GM23338 (cell line): ENCODE measurements around the gene GOLGA2. TPM values are rescaled to one million over a fixed set of nuclear protein-coding genes. Genes with fewer than 3 reads are reported as not detected.

Experiments used
- ATAC-seq: fragments of 200-7000 bp; cut with Tn5 transposase; 3 replicates; pipeline ENCODE4 v1.9.1; 2020
- DNase-seq: peaks from one replicate; pipeline ENCODE4 v3.0.0-alpha.2; 2015; ENCODE audit warnings: low spot score
- H2AFZ ChIP-seq: fragments of 200-600 bp; sonication (generic); 2 replicates; pipeline ENCODE4 v1.8.0; 2016; ENCODE audit warnings: antibody characterized with exemption, mild to moderate bottlenecking, moderate library complexity
- H3F3A ChIP-seq: fragments of 200-600 bp; sonication (generic); replicated peaks from 2 replicates; pipeline ENCODE4 v1.8.0; 2017; ENCODE audit warnings: antibody characterized with exemption, mixed run types, low read depth
- H3K27ac ChIP-seq: fragments of 200-600 bp; sonication (generic); 2 replicates; pipeline ENCODE4 v1.6.1; 2016; ENCODE audit warnings: low read depth
- H3K27me3 ChIP-seq: fragments of 200-600 bp; sonication (generic); 2 replicates; pipeline ENCODE4 v1.8.0; 2016; ENCODE audit warnings: mild to moderate bottlenecking, mixed run types, moderate library complexity; ENCODE audit not compliant: insufficient read depth
- H3K36me3 ChIP-seq: fragments of 200-600 bp; sonication (generic); 2 replicates; pipeline ENCODE4 v1.8.0; 2016; ENCODE audit warnings: mild to moderate bottlenecking; ENCODE audit not compliant: insufficient read depth
- H3K4me1 ChIP-seq: fragments of 200-600 bp; sonication (generic); 2 replicates; pipeline ENCODE4 v1.8.0; 2016; ENCODE audit warnings: mild to moderate bottlenecking, moderate library complexity; ENCODE audit not compliant: insufficient read depth
- H3K4me2 ChIP-seq: fragments of 200-600 bp; sonication (generic); 2 replicates; pipeline ENCODE4 v1.7.1; 2017; ENCODE audit warnings: mixed run types
- H3K4me3 ChIP-seq: fragments of 200-600 bp; sonication (generic); 2 replicates; pipeline ENCODE4 v1.6.1; 2016; ENCODE audit warnings: mixed run types
- H3K79me2 ChIP-seq: fragments of 200-600 bp; sonication (generic); replicated peaks from 2 replicates; pipeline ENCODE4 v1.8.0; 2017; ENCODE audit warnings: mild to moderate bottlenecking; ENCODE audit not compliant: insufficient read depth
- H3K9me2 ChIP-seq: fragments of 200-600 bp; sonication (generic); 2 replicates; pipeline ENCODE4 v1.8.0; 2017; ENCODE audit not compliant: insufficient read depth
- H4K20me1 ChIP-seq: fragments of 200-600 bp; sonication (generic); replicated peaks from 2 replicates; pipeline ENCODE4 v1.8.0; 2017; ENCODE audit warnings: mild to moderate bottlenecking; ENCODE audit not compliant: insufficient read depth
- H3K27ac Mint-ChIP-seq: 2 replicates; pipeline ENCODE4 v1.8.0; 2020; ENCODE audit warnings: inconsistent platforms, mild to moderate bottlenecking, moderate library complexity, mixed read lengths
- H3K27me3 Mint-ChIP-seq: 3 replicates; pipeline ENCODE4 v1.8.0; 2022; ENCODE audit warnings: low read depth, mild to moderate bottlenecking, moderate library complexity, mixed read lengths, inconsistent platforms; ENCODE audit not compliant: insufficient read depth, poor library complexity
- H3K36me3 Mint-ChIP-seq: 3 replicates; pipeline ENCODE4 v1.8.0; 2021; ENCODE audit warnings: low read depth, mild to moderate bottlenecking, inconsistent platforms, moderate library complexity, mixed read lengths
- H3K4me1 Mint-ChIP-seq: 3 replicates; pipeline ENCODE4 v1.8.0; 2020; ENCODE audit warnings: mild to moderate bottlenecking, inconsistent platforms, mixed read lengths
- H3K4me3 Mint-ChIP-seq: 3 replicates; pipeline ENCODE4 v1.8.0; 2021; ENCODE audit warnings: moderate library complexity, mild to moderate bottlenecking, inconsistent platforms, mixed read lengths
- H3K9me3 Mint-ChIP-seq: 3 replicates; pipeline ENCODE4 v1.8.0; 2020; ENCODE audit warnings: moderate library complexity, mild to moderate bottlenecking, inconsistent platforms, mixed read lengths
- CREB1 ChIP-seq: fragments of 250-450 bp; sonication (Bioruptor Pico); IDR thresholded peaks from 2 replicates; pipeline ENCODE4 v1.5.0; 2020; ENCODE audit warnings: low read depth, mild to moderate bottlenecking, moderate library complexity
- CTCF ChIP-seq, 2 experiments: fragments of 200-600 bp in 1 of 2; sonication (generic) in 1 of 2; conservative IDR thresholded peaks; 2 replicates each; pipeline versions ENCODE4 v1.5.1 to v1.6.1; 2016 to 2017; ENCODE audit warnings: antibody characterized with exemption in 2 of 2, low read depth in 2 of 2, mild to moderate bottlenecking in 2 of 2, moderate library complexity in 1 of 2
- ETS1 ChIP-seq: IDR thresholded peaks from 2 replicates; pipeline ENCODE4 v1.6.1; 2016; ENCODE audit warnings: antibody characterized with exemption
- EZH2 ChIP-seq: fragments of 200-600 bp; sonication (generic); IDR thresholded peaks from one replicate; pipeline ENCODE4 v1.8.0; 2017; ENCODE audit warnings: antibody characterized with exemption, mild to moderate bottlenecking, low read depth; ENCODE audit not compliant: unreplicated experiment
- EZH2phosphoT487 ChIP-seq: fragments of 200-600 bp; sonication (generic); IDR thresholded peaks from one replicate; pipeline ENCODE4 v1.8.1; 2018; ENCODE audit warnings: antibody characterized with exemption; ENCODE audit not compliant: unreplicated experiment
- JUNB ChIP-seq: IDR thresholded peaks from one replicate; pipeline ENCODE4 v1.6.1; 2016; ENCODE audit warnings: antibody characterized with exemption; ENCODE audit not compliant: unreplicated experiment
- POLR2AphosphoS5 ChIP-seq: IDR thresholded peaks from 2 replicates; pipeline ENCODE4 v1.6.1; 2016; ENCODE audit warnings: antibody characterized with exemption, low read depth
- ZNF114 ChIP-seq: fragments of 250-450 bp; sonication (Bioruptor Pico); IDR thresholded peaks from 2 replicates; pipeline ENCODE4 v1.5.0; 2020; ENCODE audit warnings: mild to moderate bottlenecking, moderate library complexity
- ZNF462 ChIP-seq: fragments of 250-450 bp; sonication (Bioruptor Pico); IDR thresholded peaks from 2 replicates; pipeline ENCODE4 v1.5.0; 2020; ENCODE audit warnings: mild to moderate bottlenecking, moderate library complexity
- polyA plus RNA-seq: library from polyadenylated mRNA; unstranded; fragments of >200 nt; fragmentation: Nextera tagmentation; extraction: Ambion mirVana; gene quantifications from 2 replicates; pipeline ENCODE4 v1.2.1, GENCODE V29; 2016
- total RNA-seq: library from RNA; depleted of rRNA; stranded (reverse); fragments of >200 nt; shearing (Covaris generic); gene quantifications from 2 replicates; pipeline ENCODE4 v1.2.3, GENCODE V29; 2014

Gene GOLGA2
- total and polyA plus RNA-seq, 2 experiments from 2014 or later = 32.6 to 48.4 TPM

- TF ChIP-seq EZH2 = no peak
- TF ChIP-seq POLR2AphosphoS5 = no peak
- TF ChIP-seq ETS1 = no peak
- H3K36me3 ChIP-seq = peaks cover 13% of the 10 kb centered on the region; the same call in 1 of the 2 replicates
- H2AFZ ChIP-seq = no peak overlapping the region
- H3K9me2 ChIP-seq = no peaks in the 10 kb centered on the region
- Mint-ChIP-seq H3K4me3 (no peak overlapping the region), H3K36me3 (peaks cover 48% of the 10 kb centered on the region), H3K4me1 (no peaks in the 10 kb centered on the region; the same call in 2 of the 3 replicates), H3K9me3 (no peaks in the 10 kb centered on the region), H3K27ac (no peak overlapping the region), H3K27me3 (peaks cover 8% of the 10 kb centered on the region)
- H3K79me2 ChIP-seq = no peaks in the 10 kb centered on the region
- H4K20me1 ChIP-seq = no peaks in the 10 kb centered on the region
- H3K27ac ChIP-seq = no peak overlapping the region
- no peaks in the 10 kb centered on the region for H3F3A ChIP-seq
- DNase-seq (no peak), ATAC-seq (no peak)
- no peaks in the 10 kb centered on the region for H3K27me3 ChIP-seq
- no peak overlapping the region for H3K4me3 ChIP-seq
- no peaks in the 10 kb centered on the region for H3K4me1 ChIP-seq
- no peak overlapping the region for H3K4me2 ChIP-seq
Measured at GRCh38 chr9:128309551-128309950, 33.7 kb upstream of the GOLGA2 start.

DNA sequence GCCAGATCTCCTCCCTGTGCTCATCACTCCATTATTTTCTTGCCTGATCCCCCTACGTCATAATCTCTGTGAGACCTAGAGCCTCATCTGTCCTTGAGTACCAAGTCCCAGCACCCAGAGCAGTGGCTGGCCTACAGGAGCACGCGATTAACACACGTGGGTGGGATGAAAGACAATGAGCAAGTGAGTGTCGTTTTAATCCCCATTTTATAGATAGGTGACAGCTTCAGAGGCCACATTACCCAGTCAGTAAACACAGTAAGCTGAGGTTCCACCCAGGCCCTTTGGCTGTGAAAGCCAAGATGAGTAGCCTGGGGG lies 29.1 kb upstream of the GOLGA2 start:
- Mint-ChIP-seq H3K27me3 (peaks cover 8% of the 10 kb centered on the region), H3K4me3 (no peak overlapping the region), H3K4me1 (no peaks in the 10 kb centered on the region), H3K9me3 (no peaks in the 10 kb centered on the region), H3K27ac (no peak overlapping the region), H3K36me3 (peaks cover 20% of the 10 kb centered on the region)
- Histone ChIP-seq H3F3A (no peaks in the 10 kb centered on the region), H3K27me3 (no peaks in the 10 kb centered on the region), H4K20me1 (no peaks in the 10 kb centered on the region), H3K9me2 (no peaks in the 10 kb centered on the region), H2AFZ (no peak overlapping the region), H3K27ac (no peak overlapping the region), H3K4me2 (no peak overlapping the region), H3K4me1 (no peaks in the 10 kb centered on the region), H3K79me2 (no peaks in the 10 kb centered on the region), H3K36me3 (0 out of 2 replicates have a peak, but pooled peaks cover 8% of the 10 kb centered on the region), H3K4me3 (no peak overlapping the region)
- ATAC-seq (no peak; the same call in 2 of the 3 replicates), DNase-seq (no peak)
- TF ChIP-seq EZH2phosphoT487 (no peak), CREB1 (CRISPR knock-in tag) (no peak), ZNF114 (no peak), POLR2AphosphoS5 (no peak), CTCF (conservative IDR thresholded peaks at IDR 0.05; ENCODE audit: low read depth in 2 of 2) (no peak), JUNB (no peak), ZNF462 (no peak)
